GM21723 (cell line): ENCODE data around the gene MCM3.

Source experiments
- ATAC-seq: cut with Tn5 transposase; IDR thresholded peaks from one replicate; pipeline ENCODE4 v1.9.1; 2021; ENCODE audit warnings: mild to moderate bottlenecking, moderate library complexity; ENCODE audit not compliant: unreplicated experiment

Gene MCM3

GRCh38 chr6:52284460-52285176 lies at the start of gene MCM3:
MCM3 (minus strand) TSS chr6:52284742; CDS start chr6:52284674, 68 bp downstream.
- ATAC-seq: peak; percentile 98

GRCh38 chr6:52333840-52334200 lies 49.3 kb upstream of the MCM3 start:
- ATAC-seq: no peak

- ATAC-seq: no peak
Measured at GRCh38 chr6:52331793-52332457, 47.4 kb upstream of the MCM3 start.

GRCh38 chr6:52330470-52330869 lies 45.9 kb upstream of the MCM3 start:
- no peak for ATAC-seq

GRCh38 chr6:52328729-52329128 lies 44.2 kb upstream of the MCM3 start:
- ATAC-seq: no peak

GRCh38 chr6:52328303-52328662 lies 43.7 kb upstream of the MCM3 start:
- ATAC-seq: no peak

GRCh38 chr6:52326540-52327364 lies 42.2 kb upstream of the MCM3 start:
- no peak for ATAC-seq

- ATAC-seq: no peak
Measured at GRCh38 chr6:52325695-52326471, 41.3 kb upstream of the MCM3 start.

- ATAC-seq: no peak
Measured at GRCh38 chr6:52324189-52324588, 39.6 kb upstream of the MCM3 start.

GRCh38 chr6:52317841-52318581 lies 33.5 kb upstream of the MCM3 start:
- ATAC-seq: peak; percentile 99

GRCh38 chr6:52317211-52317610 lies 32.7 kb upstream of the MCM3 start:
- ATAC-seq: no peak

GRCh38 chr6:52314752-52315151 lies 30.2 kb upstream of the MCM3 start:
- no peak for ATAC-seq

GRCh38 chr6:52312461-52312860 lies 27.9 kb upstream of the MCM3 start:
- ATAC-seq: no peak

GRCh38 chr6:52310932-52311331 lies 26.4 kb upstream of the MCM3 start:
- ATAC-seq: no peak

- no peak for ATAC-seq
Measured at GRCh38 chr6:52307900-52308372, 23.4 kb upstream of the MCM3 start.

- no peak for ATAC-seq
Measured at GRCh38 chr6:52306972-52307870, 22.7 kb upstream of the MCM3 start.

- ATAC-seq: peak; percentile 65
Measured at GRCh38 chr6:52305948-52306767, 21.6 kb upstream of the MCM3 start.

GRCh38 chr6:52305411-52305810 lies 20.9 kb upstream of the MCM3 start:
- ATAC-seq: peak; percentile 12
